Measurements from ENCODE around the gene CORO2A.
"Not testable (repeated sequence)": the region's sequence is repeated elsewhere in the genome, so short reads cannot be mapped to it uniquely, and the experiment has no call there.

The CORO2A gene

DNA sequence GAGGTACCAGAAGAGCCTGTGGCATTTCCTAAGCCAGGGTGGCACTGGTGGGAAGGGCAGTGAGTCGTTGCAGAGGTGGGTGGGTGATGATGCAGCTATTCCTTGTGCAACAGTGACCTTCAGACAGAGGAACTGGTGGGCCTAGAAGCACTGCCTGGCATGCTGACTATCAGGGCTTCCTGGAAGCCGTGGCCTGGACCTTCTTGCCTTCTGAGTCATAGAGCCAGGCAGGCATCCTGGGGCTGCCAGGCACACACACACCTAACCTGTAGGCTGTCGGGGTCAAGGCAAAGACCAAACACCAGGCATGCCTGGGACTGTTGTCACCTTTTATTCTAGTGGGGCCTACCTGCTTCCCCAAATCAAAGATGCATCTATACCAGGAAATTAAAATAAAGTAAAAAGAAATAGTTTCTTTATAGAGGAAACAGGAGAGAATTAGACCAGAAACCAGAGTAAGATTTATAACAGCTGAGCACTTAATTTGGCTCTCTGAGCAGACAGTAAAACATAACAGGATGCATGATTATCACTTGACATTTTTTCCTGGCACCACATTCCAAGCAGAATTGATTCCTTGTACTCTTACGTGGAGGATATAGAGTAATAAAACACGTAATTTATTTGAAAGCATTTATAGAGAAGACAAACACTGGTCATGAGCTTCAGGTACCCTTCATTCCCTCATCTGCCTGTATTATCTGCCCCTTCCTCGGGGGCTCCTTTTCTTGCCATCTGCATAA is 110.8 kb downstream of the CORO2A start:
- DNase-seq (ENCODE audit: low spot score): no peak

DNA sequence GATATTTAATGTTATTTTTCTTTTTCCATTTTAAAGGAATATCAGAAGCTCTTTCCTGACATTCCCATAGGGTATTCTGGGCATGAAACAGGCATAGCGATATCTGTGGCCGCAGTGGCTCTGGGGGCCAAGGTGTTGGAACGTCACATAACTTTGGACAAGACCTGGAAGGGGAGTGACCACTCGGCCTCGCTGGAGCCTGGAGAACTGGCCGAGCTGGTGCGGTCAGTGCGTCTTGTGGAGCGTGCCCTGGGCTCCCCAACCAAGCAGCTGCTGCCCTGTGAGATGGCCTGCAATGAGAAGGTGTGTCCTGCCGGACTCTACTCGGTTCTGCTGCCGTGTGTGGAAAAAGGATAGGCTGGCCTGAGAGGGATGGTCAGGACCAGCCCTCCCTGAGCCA is 111.7 kb downstream of the CORO2A start:
- no peak for DNase-seq (ENCODE audit: low spot score)

DNA sequence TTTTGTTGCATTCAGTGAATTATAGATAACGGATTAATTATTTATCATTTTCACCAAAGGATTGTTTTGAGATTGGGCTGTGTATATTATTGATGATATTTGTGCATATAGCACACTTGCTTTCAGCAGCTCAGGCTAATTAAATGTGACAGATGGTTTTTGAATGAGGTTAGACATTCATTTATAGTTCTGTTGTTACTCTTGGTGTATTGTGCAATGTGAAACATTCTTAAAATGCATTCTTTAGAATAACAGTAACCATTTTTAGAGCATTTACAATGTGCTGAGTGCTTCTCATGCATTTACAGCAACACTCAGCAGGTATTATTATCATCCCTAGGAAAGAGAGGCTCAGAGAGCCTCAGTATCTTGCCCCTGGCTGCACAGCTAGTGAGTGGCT is 112.1 kb downstream of the CORO2A start:
- no peak for DNase-seq (ENCODE audit: low spot score)

DNA sequence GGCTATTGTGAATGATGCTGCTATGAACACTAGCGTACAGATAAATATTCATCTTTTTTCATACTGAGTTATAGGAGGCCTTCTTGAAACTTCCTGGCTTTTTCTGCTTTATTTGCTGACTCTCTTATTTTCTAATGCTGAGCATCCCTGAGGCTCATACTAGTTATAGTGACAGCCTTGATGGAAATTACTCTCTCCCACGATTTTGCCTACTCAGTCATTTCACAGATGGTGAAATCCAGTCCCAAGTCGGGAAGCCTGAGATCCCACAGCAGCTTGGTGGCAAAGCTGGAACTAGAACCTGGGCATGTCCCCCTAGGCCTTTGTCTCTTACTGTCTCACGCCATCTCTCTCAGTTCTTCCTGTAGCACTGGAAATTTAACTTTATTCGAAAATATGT is 113.5 kb downstream of the CORO2A start:
- no peak for DNase-seq (ENCODE audit: low spot score)

DNA sequence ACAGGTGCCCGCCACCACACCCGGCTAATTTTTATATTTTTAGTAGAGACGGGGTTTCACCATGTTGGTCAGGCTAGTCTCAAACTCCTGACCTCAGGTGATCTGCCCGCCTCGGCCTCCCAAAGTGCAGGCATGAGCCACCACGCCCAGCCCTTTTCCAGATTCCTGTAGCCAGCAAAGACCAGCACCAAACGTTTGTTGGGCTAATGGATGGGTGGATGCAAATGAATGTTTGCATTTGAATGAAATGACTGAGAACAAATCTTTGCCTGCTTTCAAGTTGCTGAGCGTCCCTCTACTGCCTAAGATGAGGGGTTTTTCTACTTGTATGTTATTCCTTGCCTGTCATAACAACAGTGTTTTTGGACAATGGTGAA is 115.9 kb downstream of the CORO2A start:
- not testable (repeated sequence) for DNase-seq (ENCODE audit: low spot score)

DNA sequence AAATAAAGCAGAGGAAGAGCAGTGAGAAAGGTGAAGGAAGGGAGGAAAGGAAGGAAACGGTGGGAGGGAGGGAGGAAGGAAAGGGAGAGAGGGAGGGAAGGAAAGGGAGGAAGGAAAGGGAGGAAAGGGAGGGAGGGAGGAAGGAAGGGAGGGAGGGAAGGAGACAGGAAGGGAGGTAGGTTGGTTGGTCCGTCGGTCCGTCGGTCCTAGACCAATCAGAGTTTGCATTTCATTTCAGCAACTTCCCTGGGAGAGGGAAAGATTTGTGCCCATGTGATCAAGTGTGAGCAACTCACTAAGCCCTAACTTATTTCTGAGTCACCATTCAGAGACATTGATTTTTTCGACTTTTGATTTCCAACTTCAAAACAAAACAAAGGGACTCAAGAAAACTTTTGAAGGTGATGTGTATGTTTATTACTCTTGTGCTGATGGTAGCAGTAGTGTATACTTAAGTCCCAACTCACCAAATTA is 117.1 kb downstream of the CORO2A start:
- no peak for DNase-seq (ENCODE audit: low spot score)

DNA sequence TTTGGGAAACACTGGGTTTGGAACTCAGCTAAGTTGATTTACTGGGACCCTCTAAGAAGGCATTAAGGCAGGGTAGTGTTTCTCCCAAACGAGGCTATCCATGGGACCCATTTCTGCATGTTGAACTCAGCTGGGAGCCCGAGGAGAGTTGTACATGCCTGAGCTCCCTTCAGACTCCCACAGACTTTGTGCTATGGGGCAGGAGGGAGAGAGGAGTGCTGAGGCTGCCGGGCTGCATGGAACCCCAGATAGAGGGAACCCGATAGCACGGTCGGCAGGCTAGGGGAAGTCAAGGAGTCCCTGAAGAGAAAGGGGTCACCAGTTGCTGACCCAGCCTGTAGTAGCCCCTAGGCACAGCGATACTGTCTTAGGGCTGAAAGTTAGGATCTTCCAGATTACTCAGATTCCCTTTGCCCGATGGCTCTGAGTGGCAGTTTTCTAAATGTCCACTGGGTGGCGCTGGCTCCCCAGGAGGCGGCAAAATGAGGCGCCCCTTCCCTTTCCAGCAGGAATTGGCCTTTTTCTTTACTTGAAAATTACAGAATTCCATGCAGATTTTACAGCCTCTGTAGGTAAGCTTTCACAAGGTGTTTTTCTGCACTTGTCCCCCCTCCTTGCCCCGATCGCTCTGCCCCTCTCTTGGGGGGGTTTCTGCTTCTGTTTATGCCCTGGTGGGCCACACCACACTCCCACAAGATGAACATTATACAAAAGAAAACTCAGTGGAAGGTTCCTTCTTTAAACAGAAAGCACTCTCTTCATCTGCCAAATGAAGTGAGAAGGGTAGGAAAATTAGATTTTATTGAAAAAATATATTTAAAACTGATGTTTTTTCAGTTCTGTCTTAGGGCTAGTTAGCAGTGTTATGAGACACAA is 118.1 kb downstream of the CORO2A start:
- DNase-seq (ENCODE audit: low spot score): peak; percentile 67

DNA sequence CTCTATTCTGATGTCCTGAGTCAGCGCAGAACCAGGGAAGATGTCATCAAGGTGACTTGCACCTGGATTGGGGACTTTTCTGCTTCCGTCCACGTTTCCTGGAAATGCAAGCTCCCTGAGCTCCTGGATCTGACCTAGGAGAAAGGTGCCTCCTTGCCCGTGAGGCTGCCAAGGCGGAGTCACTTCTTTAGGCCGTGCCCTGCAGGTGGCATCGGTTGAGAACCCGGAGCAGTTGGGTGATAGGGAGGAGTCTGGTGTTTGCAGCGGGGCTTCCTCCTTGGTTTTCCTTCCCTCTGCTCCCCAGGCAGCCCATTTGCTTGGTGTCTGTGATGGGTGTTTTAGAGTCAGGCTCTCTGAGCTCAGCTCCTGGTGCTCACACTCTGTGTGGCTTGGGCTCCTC is 120.7 kb downstream of the CORO2A start:
- no peak for DNase-seq (ENCODE audit: low spot score)

Data from hematopoietic multipotent progenitor cell treated with erythropoietin and hydrocortisone succinate and interleukin-3 and kit ligand, for 17 days (in vitro differentiated cells).